ENCODE data around the gene NCF2.

DNA sequence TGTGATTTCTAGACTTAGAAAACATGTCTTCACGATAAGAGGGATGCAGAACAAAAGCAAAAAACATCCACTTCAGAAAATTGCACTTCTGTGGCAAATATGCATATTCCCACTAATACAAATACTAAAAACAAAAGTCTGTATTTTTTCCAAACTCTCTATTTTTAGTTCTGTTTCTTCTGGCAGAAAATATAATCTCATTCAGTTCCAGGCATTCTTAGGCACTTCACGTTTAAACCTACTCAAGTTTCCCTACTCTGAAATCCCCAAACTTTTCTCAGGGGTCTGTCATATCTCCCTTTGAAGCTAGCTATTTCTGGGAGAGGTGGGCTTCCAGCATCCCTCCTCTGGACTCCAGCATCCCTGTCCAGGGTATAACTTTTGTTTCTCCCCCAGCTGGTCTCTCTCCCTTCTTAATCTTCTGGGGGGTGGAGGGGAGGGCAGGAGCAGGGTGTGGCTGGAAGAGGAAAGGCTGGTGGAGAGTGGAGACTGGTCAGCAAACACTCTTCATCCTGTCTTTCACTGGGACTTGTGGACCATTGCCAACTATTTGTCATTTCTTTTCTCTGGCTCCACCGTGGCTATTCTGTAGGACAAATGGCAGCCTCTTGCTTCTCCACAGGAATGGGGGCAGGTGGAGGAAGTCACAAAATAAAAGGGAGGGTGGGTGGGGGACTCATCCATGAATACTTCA is 19.6 kb upstream of the NCF2 start:
- TF ChIP-seq EZH2phosphoT487 (IDR thresholded peaks at IDR 0.05; ENCODE audit: borderline replicate concordance, low read length) (no peak), EZH2 (IDR thresholded peaks at IDR 0.05; ENCODE audit: low read length, unreplicated experiment) (no peak)

Measured in PC-3 (cell line).